K562 (cell line): ENCODE measurements around the gene RNU6-9. TPM values are rescaled to one million over a fixed set of nuclear protein-coding genes. Genes with fewer than 3 reads are reported as not detected.

Source experiments
- BCOR ChIP-seq: fragments of 450-650 bp; IDR thresholded peaks from 2 replicates; pipeline ENCODE4 v1.6.1; 2016
- CBX1 ChIP-seq: sonication (generic); IDR thresholded peaks from 2 replicates; pipeline ENCODE4 v1.6.1; 2016; ENCODE audit warnings: antibody characterized with exemption, low read depth, mild to moderate bottlenecking
- COPS2 ChIP-seq: fragments of 450-650 bp; conservative IDR thresholded peaks from 2 replicates; pipeline ENCODE4 v1.6.1; 2016; ENCODE audit warnings: mild to moderate bottlenecking, moderate library complexity
- DNMT1 ChIP-seq: fragments of 450-650 bp; IDR thresholded peaks from 2 replicates; pipeline ENCODE4 v1.6.1; 2016; ENCODE audit warnings: antibody characterized with exemption, mild to moderate bottlenecking
- FOXA3 ChIP-seq, 2 experiments: fragments of 450-650 bp in 1 of 2; sonication (generic) in 1 of 2; formaldehyde crosslinking; IDR thresholded peaks in 1 of 2; conservative IDR thresholded peaks in 1 of 2; 2 replicates each; pipeline versions ENCODE4 v1.4.0 to v1.8.0; 2020 to 2022; ENCODE audit warnings: mild to moderate bottlenecking in 2 of 2, missing genetic modification reagents in 1 of 2
- GATA2 ChIP-seq: sonication (generic); formaldehyde crosslinking; IDR thresholded peaks from 2 replicates; pipeline ENCODE4 v1.4.0; 2020; ENCODE audit warnings: mild to moderate bottlenecking, missing genetic modification reagents
- HDAC2 ChIP-seq: fragments of 450-650 bp; IDR thresholded peaks from 2 replicates; pipeline ENCODE4 v1.6.1; 2016; ENCODE audit warnings: mild to moderate bottlenecking
- HEY1 ChIP-seq: fragments of 250-450 bp; sonication (Bioruptor Pico); IDR thresholded peaks from 2 replicates; pipeline ENCODE4 v1.5.0; 2020; ENCODE audit warnings: mild to moderate bottlenecking, moderate library complexity, borderline replicate concordance
- MCM7 ChIP-seq, 2 experiments: fragments of 450-650 bp; IDR thresholded peaks; 2 replicates each; pipeline ENCODE4 v1.6.1; 2016 to 2018
- MIER1 ChIP-seq: fragments of 450-650 bp; IDR thresholded peaks from 2 replicates; pipeline ENCODE4 v1.6.1; 2016; ENCODE audit warnings: antibody characterized with exemption, mild to moderate bottlenecking, low read depth
- MLX ChIP-seq, 2 experiments: fragments of 450-650 bp in 1 of 2; sonication (generic) in 1 of 2; formaldehyde crosslinking; conservative IDR thresholded peaks; 2 replicates each; pipeline versions ENCODE4 v1.4.0 to v1.8.1; 2020 to 2022; ENCODE audit warnings: mild to moderate bottlenecking in 1 of 2, missing genetic modification reagents in 1 of 2
- POLR3A ChIP-seq: IDR thresholded peaks from 2 replicates; pipeline ENCODE4 v1.6.1; 2011; ENCODE audit warnings: borderline replicate concordance, mild to moderate bottlenecking, moderate library complexity; ENCODE audit not compliant: insufficient read length, insufficient read depth; ENCODE audit errors: extremely low read depth
- RBBP5 ChIP-seq: fragments of 200-600 bp; sonication (generic); IDR thresholded peaks from 2 replicates; pipeline ENCODE4 v1.6.1; 2012; ENCODE audit warnings: borderline replicate concordance, mild to moderate bottlenecking, low read length, control low read depth, inconsistent platforms; ENCODE audit not compliant: insufficient read depth, poor library complexity, severe bottlenecking
- RBM25 ChIP-seq: fragments of 200-400 bp; formaldehyde crosslinking; IDR thresholded peaks from 2 replicates; pipeline ENCODE4 v1.6.1; 2018; ENCODE audit warnings: low read length, low read depth, moderate library complexity; ENCODE audit not compliant: severe bottlenecking
- RBM34 ChIP-seq: fragments of 200-400 bp; formaldehyde crosslinking; IDR thresholded peaks from 2 replicates; pipeline ENCODE4 v1.6.1; 2018; ENCODE audit warnings: low read length, borderline replicate concordance; ENCODE audit not compliant: insufficient read depth
- RCOR1 ChIP-seq, 2 experiments: IDR thresholded peaks; 2 replicates each; pipeline ENCODE4 v1.6.1; 2012; ENCODE audit warnings: low read depth in 2 of 2, low read length in 2 of 2, borderline replicate concordance in 1 of 2, improper control_type of control experiment in 1 of 2
- RFX5 ChIP-seq: IDR thresholded peaks from 2 replicates; pipeline ENCODE4 v1.6.1; 2011; ENCODE audit warnings: low read depth, mild to moderate bottlenecking, improper control_type of control experiment, low read length
- SIN3A ChIP-seq, 2 experiments: fragments of 150-350 bp in 1 of 2; IDR thresholded peaks; 2 replicates each; pipeline ENCODE4 v1.6.1; 2011 to 2016; ENCODE audit warnings: borderline replicate concordance in 2 of 2, low read depth in 2 of 2, low read length in 2 of 2, mild to moderate bottlenecking in 2 of 2, moderate library complexity in 2 of 2; ENCODE audit not compliant: control insufficient read depth in 1 of 2
- SMARCA5 ChIP-seq: fragments of 450-650 bp; IDR thresholded peaks from 2 replicates; pipeline ENCODE4 v1.6.1; 2016
- SNIP1 ChIP-seq: fragments of 450-650 bp; IDR thresholded peaks from 2 replicates; pipeline ENCODE4 v1.7.1; 2017; ENCODE audit warnings: low read depth, mild to moderate bottlenecking
- ZC3H4 ChIP-seq: sonication (generic); formaldehyde crosslinking; IDR thresholded peaks from 2 replicates; pipeline ENCODE4 v1.9.0; 2021; ENCODE audit warnings: missing genetic modification reagents, borderline replicate concordance
- ZKSCAN8 ChIP-seq: fragments of 200-800 bp; sonication (Bioruptor generic); IDR thresholded peaks from 2 replicates; pipeline ENCODE4 v1.6.1; 2016; ENCODE audit warnings: missing genetic modification characterization, missing compliant biosample characterization
- ZNF263 ChIP-seq: sonication (generic); formaldehyde crosslinking; IDR thresholded peaks from 2 replicates; pipeline ENCODE4 v1.8.0; 2022; ENCODE audit warnings: mild to moderate bottlenecking, missing genetic modification reagents, borderline replicate concordance
- ZNF408 ChIP-seq: fragments of 250-450 bp; sonication (Bioruptor Pico); IDR thresholded peaks from 2 replicates; pipeline ENCODE4 v1.4.0; 2020; ENCODE audit warnings: low read depth, mild to moderate bottlenecking, moderate library complexity
- ZNF644 ChIP-seq: fragments of 200-800 bp; sonication (Bioruptor generic); IDR thresholded peaks from 2 replicates; pipeline ENCODE4 v1.6.1; 2016; ENCODE audit warnings: low read depth, missing genetic modification characterization, missing compliant biosample characterization
- polyA plus RNA-seq, 8 experiments: library from polyadenylated mRNA; depleted of rRNA in 4 of 8; stranded (reverse) in 5 of 8; unstranded in 3 of 8; fragments of >200 nt; fragmentation: Nextera tagmentation in 2 of 8; fragmentation: Illumina TruSeq in 1 of 8; extraction: Ambion mirVana in 2 of 8; extraction: Trizol in 1 of 8; gene quantifications; 2 replicates each; pipeline versions ENCODE4 v1.2.1 to v1.2.3, GENCODE V29; 2011 to 2014; ENCODE audit warnings: inconsistent platforms in 1 of 8, missing spikeins in 1 of 8
- total RNA-seq, 7 experiments: library from RNA; depleted of rRNA in 6 of 7; stranded (reverse); fragments of >200 nt in 6 of 7; fragmentation: Illumina TruSeq in 2 of 7; extraction: Trizol in 2 of 7; gene quantifications; 2 replicates each; pipeline versions ENCODE4 v1.2.1 to v1.2.3, GENCODE V29; 2011 to 2021; ENCODE audit warnings: low replicate concordance in 1 of 7
- TF ChIP-seq, protein P1 (sequence below), 3 experiments: fragments of 200-800 bp in 1 of 3; sonication (Bioruptor generic) in 1 of 3; sonication (generic) in 1 of 3; formaldehyde crosslinking in 1 of 3; IDR thresholded peaks; 2 replicates each; pipeline versions ENCODE4 v1.6.1 to v1.8.0; 2016 to 2022; ENCODE audit warnings: mild to moderate bottlenecking in 2 of 3, missing compliant biosample characterization in 2 of 3, missing genetic modification characterization in 2 of 3, missing genetic modification reagents in 1 of 3

The RNU6-9 gene
- total and polyA plus RNA-seq, 9 of the 15 experiments (the other 6 are each of a cell fraction or from before 2014, with no cell fraction given): not detected

DNA sequence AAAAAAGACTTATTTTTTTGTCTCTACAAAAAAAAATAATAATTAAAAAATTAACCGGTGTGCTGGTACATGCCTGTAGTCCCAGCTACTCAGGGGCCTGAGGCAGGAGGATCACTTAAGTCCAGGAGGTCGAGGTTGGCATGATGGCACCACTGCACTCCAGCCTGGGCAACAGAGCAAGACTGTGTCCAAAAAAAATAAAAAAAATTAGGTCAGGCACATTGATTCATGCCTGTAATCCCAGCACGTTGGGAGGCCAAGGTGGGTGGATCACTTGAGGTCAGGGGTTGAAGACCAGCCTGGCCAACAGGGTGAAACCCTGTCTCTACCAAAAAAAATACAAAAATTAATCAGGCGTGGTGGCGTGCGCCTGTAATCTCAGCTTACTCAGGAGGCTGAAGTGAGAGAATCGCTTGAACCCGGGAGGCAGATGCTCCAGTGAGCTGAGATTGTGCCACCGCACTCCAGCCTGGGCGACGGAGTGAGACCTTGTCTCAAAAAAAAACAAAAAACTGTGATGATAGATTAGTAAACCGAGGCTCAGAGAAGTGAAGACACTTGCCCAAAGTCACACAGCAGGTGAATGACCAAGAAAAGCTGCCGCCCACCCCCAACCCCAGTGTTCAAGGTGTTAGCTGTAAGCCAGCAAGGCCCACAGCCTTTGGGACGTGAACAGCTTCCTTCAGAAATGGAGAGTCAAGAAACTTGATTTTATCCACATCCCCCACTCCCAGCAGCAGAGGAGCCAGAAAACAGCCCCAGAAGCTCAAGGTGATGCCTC lies 9.4 kb downstream of the RNU6-9 start (continued):
- peak; percentile 91 for TF ChIP-seq SMARCA5
- TF ChIP-seq ZKSCAN8: no peak
- no peak for TF ChIP-seq RFX5
- no peak for TF ChIP-seq MIER1
- no peak for TF ChIP-seq ZNF408 (CRISPR knock-in tag)
- no peak for TF ChIP-seq DNMT1
- no peak for TF ChIP-seq SIN3A (IDR thresholded peaks at IDR 0.05; ENCODE audit: borderline replicate concordance in 2 of 2, control insufficient read depth in 1 of 2, low read depth in 2 of 2, low read length in 2 of 2)
- TF ChIP-seq RCOR1 (IDR thresholded peaks at IDR 0.05; ENCODE audit: borderline replicate concordance in 1 of 2, low read depth in 2 of 2, low read length in 2 of 2): peak in 1 of 2 experiments; percentile 67; a peak in 1 of 4 replicates
- no peak for TF ChIP-seq ZNF263 (CRISPR knock-in tag)
- TF ChIP-seq FOXA3 (CRISPR knock-in tag; conservative IDR thresholded peaks at IDR 0.05 in 1 of 2, IDR thresholded peaks at IDR 0.05 in 1 of 2): no peak
- peak; percentile 79 for TF ChIP-seq RBM25
- no peak for TF ChIP-seq SNIP1
- no peak for TF ChIP-seq MCM7 (IDR thresholded peaks at IDR 0.05)
- TF ChIP-seq HEY1 (CRISPR knock-in tag): no peak
- peak; percentile 98 for TF ChIP-seq BCOR
- TF ChIP-seq MLX (CRISPR knock-in tag; conservative IDR thresholded peaks at IDR 0.05): no peak
- TF ChIP-seq, protein P1, sequence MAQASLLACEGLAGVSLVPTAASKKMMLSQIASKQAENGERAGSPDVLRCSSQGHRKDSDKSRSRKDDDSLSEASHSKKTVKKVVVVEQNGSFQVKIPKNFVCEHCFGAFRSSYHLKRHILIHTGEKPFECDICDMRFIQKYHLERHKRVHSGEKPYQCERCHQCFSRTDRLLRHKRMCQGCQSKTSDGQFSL (CRISPR knock-in tag; IDR thresholded peaks at IDR 0.05): no peak
- TF ChIP-seq, protein P1 (tag; IDR thresholded peaks at IDR 0.05): no peak
- peak; percentile 81 for TF ChIP-seq HDAC2
- TF ChIP-seq CBX1: peak; percentile 29; the same call in 1 of the 2 replicates
- TF ChIP-seq COPS2: no peak
- no peak for TF ChIP-seq RBM34
- TF ChIP-seq RBBP5: no peak
- no peak for TF ChIP-seq ZNF644 (tag)
- TF ChIP-seq ZC3H4 (CRISPR knock-in tag): no peak
- TF ChIP-seq POLR3A: no peak
- no peak for TF ChIP-seq GATA2 (CRISPR knock-in tag)
